Measurements from ENCODE around the gene LY86.

The LY86 gene

GRCh38 chr6:6596529-6597328 is 8.2 kb downstream of the LY86 start:
- ChIA-PET POLR2A (ENCODE audit: low non-redundant PET) (no interaction called here), CTCF (interaction anchor here (0.5 to 0.9 kb wide), 2 partner anchors 9 to 1694 kb away, joined by 3 read pairs; no protein-coding TSS in a partner anchor)
- TF ChIP-seq CTCF (conservative IDR thresholded peaks at IDR 0.05; ENCODE audit: low read depth) = no peak
- no peak for DNase-seq (ENCODE audit: low spot score)
- no peak overlapping the region for H3K27ac ChIP-seq

GRCh38 chr6:6597682-6598081 is 9.2 kb downstream of the LY86 start:
- CTCF ChIA-PET = no interaction called here
- H3K27ac ChIP-seq = no peak overlapping the region
- POLR2A ChIA-PET (ENCODE audit: low non-redundant PET) = no interaction called here
- TF ChIP-seq CTCF (conservative IDR thresholded peaks at IDR 0.05; ENCODE audit: low read depth) = no peak
- DNase-seq (ENCODE audit: low spot score) = no peak

- ChIA-PET POLR2A (ENCODE audit: low non-redundant PET) (no interaction called here), CTCF (interaction anchor here (1.1 kb wide), 1 partner anchor 82 kb away, joined by 4 read pairs; no protein-coding TSS in a partner anchor)
- H3K27ac ChIP-seq = no peak overlapping the region
- no peak for TF ChIP-seq CTCF (conservative IDR thresholded peaks at IDR 0.05; ENCODE audit: low read depth)
- DNase-seq (ENCODE audit: low spot score) = no peak
Observed at GRCh38 chr6:6599468-6599873, 11.0 kb downstream of the LY86 start.

GRCh38 chr6:6600875-6601274 is 12.4 kb downstream of the LY86 start:
- no peak overlapping the region for H3K27ac ChIP-seq
- ChIA-PET POLR2A (ENCODE audit: low non-redundant PET) (no interaction called here), CTCF (no interaction called here)
- no peak for DNase-seq (ENCODE audit: low spot score)
- no peak for TF ChIP-seq CTCF (conservative IDR thresholded peaks at IDR 0.05; ENCODE audit: low read depth)

- ChIA-PET CTCF (interaction anchor here (0.7 kb wide), 1 partner anchor 16 kb away, joined by 3 read pairs; no protein-coding TSS in a partner anchor), POLR2A (ENCODE audit: low non-redundant PET) (no interaction called here)
- TF ChIP-seq CTCF (conservative IDR thresholded peaks at IDR 0.05; ENCODE audit: low read depth) = no peak
Observed at GRCh38 chr6:6602262-6602661, 13.7 kb downstream of the LY86 start.

GRCh38 chr6:6603317-6603716 is 14.8 kb downstream of the LY86 start:
- H3K27ac ChIP-seq = no peak overlapping the region
- TF ChIP-seq CTCF (conservative IDR thresholded peaks at IDR 0.05; ENCODE audit: low read depth) = no peak
- DNase-seq (ENCODE audit: low spot score) = no peak
- ChIA-PET POLR2A (ENCODE audit: low non-redundant PET) (no interaction called here), CTCF (no interaction called here)

More at GRCh38 chr6:6602262-6602661, 13.7 kb downstream of the LY86 start:
- no peak for DNase-seq (ENCODE audit: low spot score)
- H3K27ac ChIP-seq = no peak overlapping the region

Measured in RWPE1 (cell line).